HG03159 (cell line): ENCODE data around the gene TMEM178A.
"Not testable (repeated sequence)": the region's sequence is repeated elsewhere in the genome, so short reads cannot be mapped to it uniquely, and the experiment has no call there.

Experiments
- ATAC-seq: cut with Tn5 transposase; IDR thresholded peaks from one replicate; pipeline ENCODE4 v1.9.1; 2021; ENCODE audit warnings: mild to moderate bottlenecking, moderate library complexity; ENCODE audit not compliant: unreplicated experiment

Gene TMEM178A

GRCh38 chr2:39647104-39647765 lies 18.5 kb upstream of the TMEM178A start:
- ATAC-seq = no peak

GRCh38 chr2:39648580-39648979 lies 17.1 kb upstream of the TMEM178A start:
- no peak for ATAC-seq

- no peak for ATAC-seq
Measured at GRCh38 chr2:39649511-39649910, 16.2 kb upstream of the TMEM178A start.

GRCh38 chr2:39650468-39650867 lies 15.2 kb upstream of the TMEM178A start:
- ATAC-seq = no peak

GRCh38 chr2:39656215-39656614 lies 9.5 kb upstream of the TMEM178A start:
- not testable (repeated sequence) for ATAC-seq

GRCh38 chr2:39657287-39657937 lies 8.3 kb upstream of the TMEM178A start:
- no peak for ATAC-seq

- ATAC-seq = no peak
Measured at GRCh38 chr2:39658371-39658770, 7.3 kb upstream of the TMEM178A start.

- no peak for ATAC-seq
Measured at GRCh38 chr2:39659765-39660611, 5.7 kb upstream of the TMEM178A start.

- ATAC-seq = no peak
Measured at GRCh38 chr2:39660612-39661236, 5.0 kb upstream of the TMEM178A start.

GRCh38 chr2:39661826-39662225 lies 3.9 kb upstream of the TMEM178A start:
- no peak for ATAC-seq

- ATAC-seq = no peak
Measured at GRCh38 chr2:39663187-39663930, 2.4 kb upstream of the TMEM178A start.

- no peak for ATAC-seq
Measured at GRCh38 chr2:39664232-39664887, 1.4 kb upstream of the TMEM178A start.

GRCh38 chr2:39664888-39665591 lies 677 bp upstream of the TMEM178A start:
- ATAC-seq = no peak

- ATAC-seq = no peak
Measured at GRCh38 chr2:39666491-39667101, 879 bp downstream of the TMEM178A start.

- ATAC-seq = no peak
Measured at GRCh38 chr2:39667104-39667885, 1.6 kb downstream of the TMEM178A start.

- no peak for ATAC-seq
Measured at GRCh38 chr2:39667886-39668276, 2.2 kb downstream of the TMEM178A start.

- no peak for ATAC-seq
Measured at GRCh38 chr2:39668576-39669080, 2.9 kb downstream of the TMEM178A start.

GRCh38 chr2:39671604-39672003 lies 5.9 kb downstream of the TMEM178A start:
- no peak for ATAC-seq
